Nephron progenitor cell (in vitro differentiated cells): ENCODE data around the gene B3GAT1.
"Not testable (repeated sequence)": the region's sequence is repeated elsewhere in the genome, so short reads cannot be mapped to it uniquely, and the experiment has no call there.

Source experiments
- DNase-seq: peaks from one replicate; pipeline ENCODE4 v3.0.0; 2021
- H3K27ac Mint-ChIP-seq: 2 replicates; pipeline ENCODE4 v1.8.0; 2021; ENCODE audit warnings: mild to moderate bottlenecking, moderate library complexity, mixed read lengths
- H3K27me3 Mint-ChIP-seq: 2 replicates; pipeline ENCODE4 v1.8.0; 2021; ENCODE audit warnings: mild to moderate bottlenecking, low read depth, mixed read lengths; ENCODE audit not compliant: poor library complexity
- H3K36me3 Mint-ChIP-seq: 2 replicates; pipeline ENCODE4 v1.8.0; 2021; ENCODE audit warnings: low read depth, mixed read lengths
- H3K4me1 Mint-ChIP-seq: 2 replicates; pipeline ENCODE4 v1.8.0; 2021; ENCODE audit warnings: mixed read lengths
- H3K4me3 Mint-ChIP-seq: 2 replicates; pipeline ENCODE4 v1.8.0; 2021; ENCODE audit warnings: mild to moderate bottlenecking, moderate library complexity, mixed read lengths
- H3K9me3 Mint-ChIP-seq: 2 replicates; pipeline ENCODE4 v1.8.0; 2021; ENCODE audit warnings: mild to moderate bottlenecking, moderate library complexity, mixed read lengths
- TF ChIP-seq, protein P1 (sequence below): fragments of 200-600 bp; sonication (generic); IDR thresholded peaks from 2 replicates; pipeline ENCODE4 v1.5.0; 2021; ENCODE audit warnings: antibody characterized with exemption

Gene B3GAT1

GRCh38 chr11:134449713-134450112, 37.7 kb upstream of the B3GAT1 start:
- no peaks in the 10 kb centered on the region for H3K36me3 Mint-ChIP-seq

DNA sequence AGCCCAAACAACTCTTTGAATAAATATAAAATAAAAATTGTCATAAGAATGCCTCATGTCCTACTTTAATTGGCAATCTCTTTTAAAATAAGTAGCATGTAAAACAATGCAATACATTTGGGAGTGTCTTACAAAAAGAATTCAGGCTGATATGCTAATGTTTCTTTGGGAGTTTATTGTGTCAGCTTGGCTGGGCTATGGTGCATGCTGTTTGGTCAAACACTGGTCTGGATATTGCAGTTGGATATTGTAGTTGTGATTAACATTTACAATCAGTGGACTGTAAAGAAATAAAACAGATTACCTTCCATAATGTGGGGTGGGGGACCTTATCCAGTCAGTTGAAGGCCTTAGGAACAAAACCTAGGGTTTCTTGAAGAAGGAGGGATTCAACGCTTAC, 37.0 kb upstream of the B3GAT1 start:
- Mint-ChIP-seq H3K9me3 (peaks cover 2% of the 10 kb centered on the region), H3K27ac (no peak overlapping the region), H3K36me3 (no peaks in the 10 kb centered on the region), H3K27me3 (peaks cover 21% of the 10 kb centered on the region), H3K4me1 (no peaks in the 10 kb centered on the region), H3K4me3 (no peak overlapping the region)
- TF ChIP-seq, protein P1, sequence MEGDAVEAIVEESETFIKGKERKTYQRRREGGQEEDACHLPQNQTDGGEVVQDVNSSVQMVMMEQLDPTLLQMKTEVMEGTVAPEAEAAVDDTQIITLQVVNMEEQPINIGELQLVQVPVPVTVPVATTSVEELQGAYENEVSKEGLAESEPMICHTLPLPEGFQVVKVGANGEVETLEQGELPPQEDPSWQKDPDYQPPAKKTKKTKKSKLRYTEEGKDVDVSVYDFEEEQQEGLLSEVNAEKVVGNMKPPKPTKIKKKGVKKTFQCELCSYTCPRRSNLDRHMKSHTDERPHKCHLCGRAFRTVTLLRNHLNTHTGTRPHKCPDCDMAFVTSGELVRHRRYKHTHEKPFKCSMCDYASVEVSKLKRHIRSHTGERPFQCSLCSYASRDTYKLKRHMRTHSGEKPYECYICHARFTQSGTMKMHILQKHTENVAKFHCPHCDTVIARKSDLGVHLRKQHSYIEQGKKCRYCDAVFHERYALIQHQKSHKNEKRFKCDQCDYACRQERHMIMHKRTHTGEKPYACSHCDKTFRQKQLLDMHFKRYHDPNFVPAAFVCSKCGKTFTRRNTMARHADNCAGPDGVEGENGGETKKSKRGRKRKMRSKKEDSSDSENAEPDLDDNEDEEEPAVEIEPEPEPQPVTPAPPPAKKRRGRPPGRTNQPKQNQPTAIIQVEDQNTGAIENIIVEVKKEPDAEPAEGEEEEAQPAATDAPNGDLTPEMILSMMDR, result no peak
- DNase-seq, result no peak

More at GRCh38 chr11:134449713-134450112, 37.7 kb upstream of the B3GAT1 start:
- H3K27ac Mint-ChIP-seq, result no peak overlapping the region
- TF ChIP-seq, protein P1, result no peak
- H3K4me1 Mint-ChIP-seq, result no peaks in the 10 kb centered on the region
- H3K4me3 Mint-ChIP-seq, result no peak overlapping the region
- no peak for DNase-seq
- no peaks in the 10 kb centered on the region for H3K9me3 Mint-ChIP-seq
- H3K27me3 Mint-ChIP-seq, result peaks cover 21% of the 10 kb centered on the region

DNA sequence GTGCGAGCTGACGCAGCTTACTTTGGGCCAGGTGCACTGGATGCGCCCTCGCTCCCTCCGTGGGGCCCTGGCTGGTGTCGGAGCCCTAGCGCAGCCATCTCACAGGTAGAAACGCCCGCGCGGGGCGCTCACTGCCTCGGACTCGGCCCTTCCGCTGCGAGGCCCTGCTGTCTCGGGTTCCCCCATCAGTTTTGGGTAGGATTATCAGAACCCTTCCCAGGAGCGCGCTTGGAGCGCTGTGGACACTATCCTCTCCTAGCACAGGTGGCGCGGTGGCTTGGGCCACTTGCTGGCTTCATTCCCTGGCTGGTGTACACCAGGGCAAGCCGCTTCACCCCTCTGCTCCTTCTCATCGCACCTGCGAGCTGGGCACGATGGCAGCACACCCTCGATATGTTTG, 35.7 kb upstream of the B3GAT1 start:
- no peak for DNase-seq
- H3K27ac Mint-ChIP-seq, result no peak overlapping the region
- TF ChIP-seq, protein P1, result no peak
- H3K9me3 Mint-ChIP-seq, result peaks cover 3% of the 10 kb centered on the region
- H3K27me3 Mint-ChIP-seq, result peaks cover 25% of the 10 kb centered on the region
- no peaks in the 10 kb centered on the region for H3K36me3 Mint-ChIP-seq
- peaks cover 5% of the 10 kb centered on the region for H3K4me1 Mint-ChIP-seq
- no peak overlapping the region for H3K4me3 Mint-ChIP-seq

- no peak for DNase-seq
- TF ChIP-seq, protein P1, result no peak
- Mint-ChIP-seq H3K9me3 (peaks cover 3% of the 10 kb centered on the region), H3K27me3 (peaks cover 35% of the 10 kb centered on the region), H3K4me1 (peaks cover 7% of the 10 kb centered on the region), H3K27ac (no peak overlapping the region), H3K36me3 (no peaks in the 10 kb centered on the region), H3K4me3 (no peak overlapping the region)
Measured at GRCh38 chr11:134445601-134446325, 33.7 kb upstream of the B3GAT1 start.

- H3K36me3 Mint-ChIP-seq, H3K27ac Mint-ChIP-seq, H3K4me3 Mint-ChIP-seq, DNase-seq, H3K9me3 Mint-ChIP-seq, H3K4me1 Mint-ChIP-seq: not testable (repeated sequence)
- H3K27me3 Mint-ChIP-seq, result peaks cover 35% of the 10 kb centered on the region
Measured at GRCh38 chr11:134444160-134445108, 32.4 kb upstream of the B3GAT1 start.

DNA sequence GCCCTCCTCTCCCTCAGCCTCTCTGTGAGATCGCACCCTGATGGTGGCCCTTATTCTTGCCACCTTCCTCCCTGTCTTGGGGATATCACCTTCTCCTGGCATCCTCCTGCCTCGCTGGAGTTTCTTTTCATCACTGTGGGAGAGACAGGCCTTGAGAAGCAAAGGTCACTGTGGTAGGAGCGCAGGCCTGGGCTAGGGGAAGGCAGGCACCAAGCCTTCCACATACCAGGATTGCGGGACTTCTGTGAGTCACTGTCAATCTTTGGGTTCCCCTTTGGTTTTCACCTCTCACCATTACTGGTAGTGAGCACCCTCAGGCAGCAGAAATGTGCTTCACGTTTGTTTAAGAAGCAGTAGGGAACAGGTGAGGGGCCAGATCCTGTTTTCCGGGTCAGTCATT, 31.2 kb upstream of the B3GAT1 start:
- Mint-ChIP-seq H3K9me3 (peaks cover 3% of the 10 kb centered on the region), H3K4me3 (no peak overlapping the region), H3K36me3 (no peaks in the 10 kb centered on the region)

More for the DNA sequence above, 31.2 kb upstream of the B3GAT1 start:
- H3K27ac Mint-ChIP-seq, result no peak overlapping the region
- peaks cover 7% of the 10 kb centered on the region for H3K4me1 Mint-ChIP-seq
- H3K27me3 Mint-ChIP-seq, result peaks cover 35% of the 10 kb centered on the region
- no peak for DNase-seq
- TF ChIP-seq, protein P1, result no peak
